Measurements from ENCODE around the gene BNC2.

The BNC2 gene

DNA sequence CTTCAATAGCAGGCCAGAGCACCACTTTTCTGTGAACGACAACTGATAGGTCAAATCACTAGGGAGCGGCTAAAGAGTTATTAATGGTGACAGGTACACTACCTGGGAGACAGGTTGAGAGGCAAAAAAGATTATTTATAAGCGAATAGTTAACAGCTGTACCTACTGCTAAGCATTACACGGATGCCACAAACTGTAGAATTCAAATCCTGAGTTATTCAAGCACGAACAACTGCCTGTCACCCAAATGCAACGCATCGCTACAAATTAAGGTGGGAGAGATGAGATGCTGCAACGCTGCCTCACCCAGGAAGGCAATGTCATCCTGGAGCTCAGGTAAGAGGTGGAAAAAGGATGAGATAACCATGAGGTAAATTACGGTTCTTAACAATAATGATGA is 342.9 kb downstream of the BNC2 start:
- DNase-seq = no peak

DNA sequence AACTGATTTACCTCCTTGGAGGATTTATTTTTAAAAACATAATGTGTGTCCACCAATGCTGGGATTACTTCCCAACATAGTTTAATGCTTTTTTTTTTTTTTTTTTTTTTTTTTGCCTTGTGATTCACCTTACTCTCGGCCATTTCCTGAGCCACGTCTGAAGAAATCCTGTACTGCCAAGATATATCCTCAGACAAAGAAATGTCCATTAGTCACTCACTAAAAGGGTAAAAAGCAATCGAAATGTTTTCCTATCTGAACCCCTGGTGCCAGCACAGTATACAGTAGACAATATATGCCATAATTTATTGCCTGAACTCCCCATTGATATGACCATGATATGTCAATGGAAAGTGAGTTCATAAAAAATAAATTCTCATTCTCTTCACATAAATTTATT is 344.1 kb downstream of the BNC2 start:
- no peak for DNase-seq

DNA sequence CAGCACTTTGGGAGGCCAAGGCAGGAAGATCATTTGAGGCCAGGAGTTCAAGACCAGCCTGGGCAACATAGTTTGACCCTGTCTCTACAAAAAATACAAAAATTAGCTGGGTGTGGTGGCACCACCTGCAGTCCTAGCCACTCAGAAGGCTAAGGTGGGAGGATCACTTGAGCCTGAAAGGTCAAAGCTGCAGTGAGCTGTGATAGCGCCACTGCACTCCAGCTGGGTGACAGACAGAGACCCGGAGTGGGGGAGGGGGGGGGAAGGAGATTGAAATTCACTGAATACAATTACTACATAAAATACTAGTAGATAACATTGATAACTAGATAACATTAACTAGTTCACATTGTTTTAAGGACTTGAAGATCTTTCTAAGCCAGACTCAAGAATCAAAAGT is 345.6 kb downstream of the BNC2 start:
- DNase-seq = no peak

DNA sequence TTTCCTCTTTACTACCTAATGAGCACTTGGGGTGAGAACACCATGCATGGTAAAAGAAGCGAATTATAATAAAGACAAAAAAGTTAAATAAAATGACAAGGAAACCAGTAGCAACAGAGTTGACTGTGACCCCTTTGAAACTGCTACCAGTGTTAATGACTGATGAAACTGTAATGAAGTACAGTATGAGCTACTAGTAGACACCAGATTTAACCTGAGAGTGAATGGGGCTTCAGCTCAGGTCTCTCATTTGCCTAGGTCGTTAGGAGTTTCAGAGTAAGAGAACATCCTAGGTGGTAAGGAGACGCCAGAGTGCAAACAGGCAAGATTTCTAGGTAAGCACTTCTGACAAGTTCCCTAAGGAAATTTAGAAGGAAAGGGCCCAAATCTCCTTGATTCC is 346.4 kb downstream of the BNC2 start:
- DNase-seq = no peak

DNA sequence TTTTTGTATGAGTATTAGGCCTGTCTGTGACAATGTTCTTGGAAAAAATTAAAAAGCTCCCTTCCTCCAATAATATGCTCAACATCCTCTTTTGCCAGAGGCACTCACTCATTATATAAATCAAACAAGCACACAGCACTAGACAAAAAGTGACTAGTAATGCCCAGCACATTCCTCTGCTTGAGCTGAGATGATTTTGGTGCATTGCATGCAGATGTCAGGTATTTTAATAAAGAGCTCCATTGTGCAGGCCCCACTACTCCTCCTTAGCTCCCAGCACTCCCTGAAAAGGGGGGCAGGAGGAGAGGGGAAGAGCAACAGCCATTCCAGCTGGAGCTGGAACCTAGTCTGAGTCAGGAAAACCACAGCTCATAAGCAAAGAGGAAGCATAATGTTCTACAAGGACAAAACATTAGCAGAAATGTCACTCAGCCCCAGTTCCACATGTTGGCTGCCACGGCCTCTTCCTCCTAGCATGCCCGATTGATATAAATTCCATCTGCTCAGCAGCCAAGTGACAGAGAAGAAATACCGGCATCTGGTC is 348.5 kb downstream of the BNC2 start:
- DNase-seq = no peak

DNA sequence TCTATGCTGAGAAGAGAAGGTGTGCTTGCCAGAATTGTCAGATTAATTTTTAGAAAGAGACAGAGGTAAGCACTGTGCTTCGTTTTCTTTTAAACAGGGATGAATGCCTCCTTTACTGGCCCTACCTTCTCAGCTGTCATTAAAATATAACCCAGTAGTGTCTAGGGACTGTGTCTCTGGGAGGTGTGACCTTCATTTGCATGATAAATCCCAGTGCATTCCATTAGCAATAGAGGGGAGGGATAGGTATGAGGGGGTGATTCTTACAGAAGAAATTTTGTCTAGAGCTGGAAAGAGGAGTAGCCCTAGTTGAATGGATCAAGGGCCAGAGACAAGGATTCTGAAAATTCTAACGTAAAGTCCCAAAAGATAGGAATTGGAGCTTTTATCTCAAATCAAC is 351.5 kb downstream of the BNC2 start:
- no peak for DNase-seq

DNA sequence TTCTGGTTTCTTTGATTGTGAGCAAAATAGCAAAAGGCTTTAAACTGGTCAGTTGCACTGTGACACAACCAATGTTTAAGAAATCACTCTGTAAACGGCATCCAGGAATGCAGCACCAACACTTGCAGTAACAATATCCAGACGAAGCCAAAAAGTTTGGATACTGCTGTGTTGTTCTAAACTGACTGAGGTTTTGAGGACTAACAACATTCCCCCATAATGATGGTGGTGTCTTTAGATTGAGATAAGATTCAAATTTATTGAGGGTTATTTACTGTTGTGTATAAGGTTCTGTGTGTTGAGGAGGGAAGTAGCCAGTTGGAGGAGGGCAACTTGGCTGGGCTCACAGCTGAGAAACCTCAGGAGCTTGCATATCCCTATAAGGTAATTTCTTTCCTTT is 353.6 kb downstream of the BNC2 start:
- DNase-seq = no peak

DNA sequence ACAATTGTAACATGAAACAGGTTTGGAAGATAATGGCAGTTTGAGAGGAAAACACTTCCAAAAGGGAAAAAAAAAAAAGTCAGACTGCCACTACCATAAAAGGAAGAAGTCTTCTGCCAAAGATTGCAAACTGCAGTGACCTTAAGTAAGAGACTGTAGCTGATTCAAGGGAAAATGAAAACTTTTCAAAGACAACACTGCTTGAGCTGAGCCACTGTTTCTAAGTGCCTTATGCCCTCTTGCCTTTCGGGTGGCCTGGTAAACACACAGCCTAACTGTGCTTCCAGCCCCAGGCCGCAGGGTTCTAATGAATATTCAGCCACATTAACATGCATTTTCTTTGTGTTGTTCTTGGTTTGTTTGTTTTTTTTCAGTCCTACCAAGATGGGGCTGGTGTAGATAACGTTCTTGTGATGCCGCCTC is 354.6 kb downstream of the BNC2 start:
- DNase-seq = no peak

DNA sequence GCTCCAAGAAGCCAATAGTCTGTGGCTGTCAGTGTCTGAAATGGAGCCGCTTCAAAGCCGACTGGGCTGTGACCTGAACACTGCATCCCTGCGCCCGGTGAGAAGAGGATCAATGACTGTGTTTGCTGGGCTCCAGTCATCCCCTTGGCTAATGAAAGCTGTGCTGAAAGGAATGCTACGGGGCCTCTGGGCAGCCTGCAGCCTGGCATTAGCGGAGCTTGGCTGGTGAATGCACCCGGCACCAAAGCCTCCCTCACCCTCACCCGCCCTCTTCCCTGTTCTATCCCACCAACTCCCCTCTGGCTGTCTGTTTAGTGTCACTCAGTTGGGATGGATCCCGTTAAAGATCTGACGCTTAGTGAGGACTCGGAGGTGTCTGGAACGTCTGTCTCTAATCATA is 355.3 kb downstream of the BNC2 start:
- DNase-seq = no peak

DNA sequence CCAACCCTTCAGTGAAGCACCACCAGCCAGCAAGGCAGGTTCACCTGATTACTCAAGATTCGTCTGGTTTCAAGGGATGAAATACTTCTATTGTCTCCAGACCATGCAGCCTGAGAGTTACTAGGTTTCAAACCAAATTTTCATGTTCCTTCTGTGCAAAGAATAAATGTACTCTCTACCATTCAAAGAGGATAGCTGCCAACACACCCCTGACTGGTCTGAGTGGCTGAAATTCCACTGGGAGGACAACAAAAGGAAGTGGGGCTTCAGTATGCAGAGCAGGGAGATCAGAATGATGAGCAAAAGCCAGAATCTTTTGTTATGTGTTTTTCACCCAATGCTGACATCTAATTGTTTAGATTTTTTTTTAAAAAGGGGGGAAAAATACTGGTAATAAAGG is 356.3 kb downstream of the BNC2 start:
- no peak for DNase-seq

DNA sequence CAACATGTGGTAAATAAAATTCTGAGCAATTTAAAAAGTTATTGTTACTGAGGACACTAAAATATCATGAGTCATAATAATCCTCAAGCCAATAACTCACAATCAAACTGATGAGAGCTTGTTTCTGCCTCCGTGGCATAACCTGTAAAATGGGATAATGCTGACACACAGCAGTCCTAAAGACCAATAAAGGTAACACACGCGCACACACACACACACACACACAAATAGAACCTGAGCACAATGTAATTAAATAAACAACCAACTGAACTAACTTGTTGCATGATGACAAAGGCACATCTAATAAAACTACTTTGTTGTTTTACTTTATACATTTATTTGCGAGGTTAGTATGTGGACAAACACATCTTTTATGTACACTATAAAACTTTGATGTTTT is 358.2 kb downstream of the BNC2 start:
- no peak for DNase-seq

DNA sequence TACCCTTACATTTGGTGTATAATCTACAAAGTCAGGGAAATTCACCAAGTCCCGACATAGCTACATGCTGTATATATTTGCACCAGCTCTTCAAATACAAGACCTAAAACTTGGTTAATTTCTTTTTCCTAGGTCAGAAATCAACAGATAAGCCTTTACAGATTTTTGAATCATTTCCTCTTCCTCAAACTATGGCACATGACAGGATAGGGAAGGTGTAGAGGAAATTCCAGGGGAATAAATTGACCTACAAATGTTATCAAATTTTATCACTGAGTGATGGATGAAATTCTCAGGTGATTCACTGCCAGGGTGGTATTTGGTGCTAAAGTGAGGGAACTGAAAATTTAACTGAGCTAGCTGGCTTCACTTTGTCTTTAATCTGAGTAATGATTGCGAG is 360.0 kb downstream of the BNC2 start:
- no peak for DNase-seq

DNA sequence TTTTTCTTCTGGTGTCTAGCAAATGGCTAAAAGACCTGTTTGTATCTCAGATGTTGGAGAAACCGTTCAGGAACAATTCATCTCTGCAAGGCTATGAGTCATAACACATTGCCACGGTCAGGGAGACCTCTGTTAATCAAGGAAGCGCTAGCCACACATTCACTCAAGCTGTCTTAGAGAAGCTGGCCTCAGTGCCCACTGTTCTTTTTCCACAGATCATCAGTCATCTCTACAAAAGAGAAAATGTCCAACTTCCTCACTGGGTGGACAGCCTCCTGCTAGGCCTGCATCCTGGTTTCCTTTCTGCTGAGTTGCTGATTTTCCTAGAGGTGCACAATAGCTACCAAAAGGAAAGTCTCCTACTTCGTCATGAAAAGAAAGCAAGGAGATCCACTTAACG is 360.5 kb downstream of the BNC2 start:
- no peak for DNase-seq

DNA sequence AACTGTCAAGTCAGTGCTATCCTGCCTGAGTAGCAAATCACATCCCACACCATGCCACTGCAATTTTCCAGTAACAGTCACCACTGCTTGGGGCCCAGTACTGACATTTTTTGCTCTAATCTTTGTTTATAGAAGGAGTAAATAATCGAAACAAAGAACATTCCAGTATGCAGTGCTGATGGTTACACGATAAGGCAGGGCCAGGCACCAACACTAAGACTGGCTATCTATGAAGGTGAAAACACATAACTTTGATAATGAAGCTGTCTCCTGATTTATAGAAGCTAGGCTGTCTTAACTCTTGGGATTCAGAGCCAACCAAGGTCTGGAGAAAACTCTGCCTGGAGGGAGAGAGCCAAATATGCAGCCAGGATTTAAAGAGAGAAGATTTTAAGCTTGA is 365.3 kb downstream of the BNC2 start:
- no peak for DNase-seq

DNA sequence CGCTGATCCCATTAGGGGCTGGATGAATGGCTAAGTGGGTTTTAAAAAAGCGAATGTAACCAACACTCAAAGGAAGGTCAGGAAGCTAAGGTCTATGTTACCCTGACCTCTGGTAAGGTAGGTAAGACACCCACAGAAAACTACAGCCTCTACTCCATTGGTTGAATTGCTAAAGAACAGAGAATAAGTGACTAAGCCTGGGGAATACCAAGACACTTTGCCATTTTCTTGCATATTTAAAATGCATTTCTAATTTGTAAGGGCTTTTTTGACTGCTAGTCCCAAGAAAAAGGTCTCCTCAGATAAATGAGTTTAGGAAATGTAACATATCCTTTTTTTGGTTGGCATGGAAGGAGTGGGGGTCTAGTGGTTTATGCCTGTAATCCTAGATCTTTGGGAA is 368.7 kb downstream of the BNC2 start:
- DNase-seq = no peak

DNA sequence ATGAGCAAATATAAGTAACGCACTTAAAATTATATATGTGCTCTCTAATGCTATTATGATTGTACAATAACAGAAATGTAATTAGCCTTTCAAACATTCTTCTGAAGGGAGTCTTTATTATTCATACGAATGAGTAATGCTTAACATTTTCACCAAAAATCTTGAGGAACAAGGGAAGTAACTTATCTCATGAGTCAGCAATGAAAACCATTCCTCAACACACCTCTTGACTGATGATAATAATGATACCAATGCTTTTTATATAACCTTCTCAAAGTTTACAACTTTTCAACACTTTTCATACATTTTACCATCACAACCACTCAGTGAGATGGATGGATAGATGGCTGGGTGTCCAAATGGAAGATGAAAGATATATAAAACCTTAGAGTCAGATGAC is 369.3 kb downstream of the BNC2 start:
- no peak for DNase-seq

DNA sequence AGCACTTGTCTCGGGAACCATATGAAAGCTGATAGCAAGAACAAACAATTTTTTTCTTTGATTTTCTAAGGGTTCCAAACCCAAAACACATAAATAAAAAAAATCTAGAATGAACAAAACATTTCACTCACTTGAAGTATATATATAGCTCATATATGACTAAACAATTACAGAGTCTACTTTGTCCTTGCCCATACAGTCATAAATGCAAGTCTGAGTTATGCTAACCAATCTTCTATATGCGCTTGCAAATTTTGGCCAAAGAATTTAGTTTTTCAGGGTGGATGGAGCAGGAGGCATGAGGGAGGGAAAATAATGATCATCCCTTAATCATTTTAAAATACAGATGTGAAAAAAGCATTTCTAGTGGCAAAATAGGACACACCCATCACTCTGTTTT is 370.1 kb downstream of the BNC2 start:
- DNase-seq = no peak

DNA sequence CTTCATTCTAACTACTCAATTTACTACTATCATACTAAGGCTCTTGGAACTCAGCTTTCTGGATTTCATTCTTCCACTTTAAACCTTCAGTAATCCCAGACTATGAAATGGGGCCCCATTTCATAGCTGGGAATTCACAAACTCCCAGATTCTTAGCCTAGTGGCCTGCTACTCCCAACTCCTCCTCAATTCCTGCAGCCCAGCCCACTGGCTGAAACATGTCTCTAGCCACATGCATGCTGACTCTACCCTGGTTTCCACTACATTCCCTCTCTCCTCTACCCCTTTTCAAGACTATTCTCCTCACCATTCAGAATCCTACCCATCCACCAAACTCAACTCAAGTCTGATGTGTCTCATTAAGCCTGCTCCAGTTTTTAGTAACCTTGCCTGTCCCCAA is 370.6 kb downstream of the BNC2 start:
- DNase-seq = no peak

DNA sequence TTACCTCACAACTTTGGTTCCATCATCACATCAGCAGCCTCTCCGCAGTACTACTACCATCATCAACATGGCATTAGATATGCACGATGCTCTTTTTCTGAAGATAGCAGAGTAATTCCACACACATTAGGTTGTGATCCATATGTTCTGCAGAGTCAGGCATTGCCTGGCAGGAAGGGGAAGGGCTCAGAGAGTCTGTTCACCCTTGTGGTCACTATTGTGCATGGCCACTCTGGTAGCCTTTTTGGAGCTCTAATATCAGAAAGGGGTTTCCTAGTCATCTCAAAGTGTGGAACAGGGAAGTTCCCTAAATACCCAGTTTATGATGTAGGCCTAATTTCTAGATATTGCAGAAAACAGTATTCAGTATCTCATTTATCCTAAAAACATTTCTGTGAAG is 373.6 kb downstream of the BNC2 start:
- DNase-seq = no peak

DNA sequence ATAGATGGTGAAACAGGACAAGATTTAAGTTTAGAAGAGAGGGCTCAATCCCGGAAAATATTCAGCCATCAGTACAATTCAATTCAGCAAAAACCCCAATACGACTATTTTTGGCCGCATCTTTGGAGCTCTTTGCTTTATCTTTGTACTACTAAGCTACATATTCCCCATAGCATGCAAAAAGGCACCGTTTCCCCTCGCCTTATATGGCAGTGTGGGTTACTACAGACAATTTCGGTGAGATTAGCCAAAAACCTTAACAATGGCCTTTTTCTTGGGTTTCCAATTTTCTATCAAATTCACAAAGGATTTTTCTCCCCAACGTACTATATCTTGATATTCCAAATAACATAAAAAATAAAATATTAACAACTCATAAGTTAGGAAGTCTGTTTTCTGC is 382.6 kb downstream of the BNC2 start:
- DNase-seq = no peak

DNA sequence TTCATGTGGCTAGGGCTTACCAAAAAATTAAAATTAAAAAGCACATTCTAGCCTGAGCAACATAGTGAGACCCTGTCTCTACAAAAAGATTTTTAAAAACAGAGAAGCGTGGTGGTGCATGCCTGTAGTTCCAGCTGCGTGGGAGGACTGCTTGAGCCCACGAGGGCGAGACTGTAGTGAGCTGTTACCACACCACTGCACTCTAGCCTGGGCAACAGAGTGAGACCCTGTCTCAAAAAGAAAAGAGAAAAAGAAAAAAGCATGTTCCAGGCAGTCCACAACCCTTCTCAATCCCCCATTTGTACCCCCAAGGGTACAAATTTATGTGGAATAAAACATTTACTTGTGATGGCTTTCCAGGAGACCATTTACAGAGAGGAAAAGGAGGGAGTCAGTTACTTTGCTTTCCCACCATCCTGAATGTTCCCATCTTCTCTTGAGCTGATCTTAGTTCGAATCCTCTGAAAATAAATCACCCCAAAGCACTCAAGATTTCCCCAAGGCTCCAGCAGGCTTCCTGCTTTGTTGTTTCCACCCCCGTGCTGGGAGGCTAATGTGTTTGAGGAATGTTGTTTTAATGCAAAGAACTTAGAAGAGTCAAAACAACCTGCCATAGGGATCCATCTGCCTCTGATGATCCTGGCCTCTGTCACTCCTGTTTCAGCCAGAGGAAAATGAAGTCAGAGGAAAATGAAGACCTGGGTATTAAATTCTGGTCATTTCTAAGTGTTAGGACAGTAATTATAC is 384.7 kb downstream of the BNC2 start:
- DNase-seq = no peak

DNA sequence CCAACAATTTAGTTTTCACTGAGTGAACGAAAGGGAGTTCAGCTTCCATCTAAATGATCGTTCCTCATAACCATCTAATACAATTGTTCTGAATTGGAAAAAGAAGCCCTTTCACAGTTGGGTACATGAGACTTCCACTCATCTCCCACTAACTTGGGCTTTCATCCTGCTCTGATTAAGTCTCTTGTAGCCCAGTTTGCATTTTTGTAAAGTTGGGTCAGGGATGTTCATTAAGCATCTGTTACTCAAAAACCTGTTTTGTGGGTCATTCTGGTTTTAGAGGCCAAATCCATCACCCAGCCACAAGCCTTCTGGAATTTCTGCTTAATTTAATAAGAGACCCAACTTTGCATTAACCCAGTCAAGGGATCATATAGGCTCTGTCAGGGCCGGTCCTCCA is 385.3 kb downstream of the BNC2 start:
- DNase-seq = no peak

DNA sequence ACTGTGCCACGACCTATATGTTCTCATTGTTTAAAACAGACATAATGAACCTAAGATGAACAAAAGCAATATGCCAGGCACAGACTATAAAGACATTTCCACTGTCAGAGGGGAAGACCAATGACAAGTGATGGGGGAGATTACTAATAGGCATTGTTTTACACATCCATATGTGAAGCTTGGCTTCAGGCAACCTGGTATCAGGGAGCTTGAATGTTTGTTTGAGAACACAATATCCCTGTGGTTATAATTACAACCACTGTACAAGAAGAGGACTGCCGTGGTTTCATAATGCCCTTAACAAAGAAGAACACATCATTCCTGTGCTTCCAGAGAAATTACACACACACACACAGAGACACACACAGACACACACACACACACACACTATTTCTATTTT is 385.7 kb downstream of the BNC2 start:
- no peak for DNase-seq

DNA sequence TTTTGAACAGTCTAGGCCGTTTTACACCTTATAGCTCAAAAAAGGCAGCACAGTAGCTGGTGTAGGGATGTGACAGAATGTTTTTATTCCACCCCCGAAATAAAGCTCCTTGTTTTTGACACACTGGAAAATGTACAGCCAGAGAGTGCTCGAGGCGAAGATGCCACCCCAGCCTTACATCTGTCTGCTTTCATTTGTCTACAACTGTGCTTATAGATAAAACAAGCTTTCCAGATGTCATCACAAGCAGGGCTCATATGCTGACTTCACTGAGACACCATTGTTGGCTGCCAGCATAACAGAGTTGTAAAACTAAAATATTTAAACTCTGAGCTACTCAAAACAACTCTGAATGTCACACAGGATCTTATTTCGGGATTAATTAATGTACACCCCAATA is 386.3 kb downstream of the BNC2 start:
- DNase-seq = no peak

DNA sequence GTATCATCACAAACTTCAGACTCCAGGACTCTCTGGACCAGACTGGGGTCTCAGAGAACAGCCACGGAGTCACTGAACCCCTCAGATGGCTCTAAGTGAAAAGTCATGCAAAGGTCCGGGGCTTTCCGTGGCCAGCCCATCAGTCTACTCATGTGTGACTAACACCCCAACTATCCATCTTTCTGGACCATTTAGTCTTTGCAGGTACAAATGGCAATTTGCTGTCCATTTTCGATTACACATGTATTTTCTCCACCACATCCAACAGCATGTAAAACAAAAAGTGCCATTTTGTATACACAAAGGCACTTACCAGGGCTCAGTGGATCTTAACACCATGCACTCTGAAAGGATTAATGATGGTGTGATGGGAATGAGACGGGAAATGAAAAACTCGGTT is 387.7 kb downstream of the BNC2 start:
- no peak for DNase-seq

Measured in DMS153 (cell line).